ENCODE measurements around the gene GRAMD4. TPM values are rescaled to one million over a fixed set of nuclear protein-coding genes. Genes with fewer than 3 reads are reported as not detected.

GRAMD4 gene
- polyA plus RNA-seq, 1 of the 3 experiments (the other 2 are of a cell fraction), result 15.5 TPM

DNA sequence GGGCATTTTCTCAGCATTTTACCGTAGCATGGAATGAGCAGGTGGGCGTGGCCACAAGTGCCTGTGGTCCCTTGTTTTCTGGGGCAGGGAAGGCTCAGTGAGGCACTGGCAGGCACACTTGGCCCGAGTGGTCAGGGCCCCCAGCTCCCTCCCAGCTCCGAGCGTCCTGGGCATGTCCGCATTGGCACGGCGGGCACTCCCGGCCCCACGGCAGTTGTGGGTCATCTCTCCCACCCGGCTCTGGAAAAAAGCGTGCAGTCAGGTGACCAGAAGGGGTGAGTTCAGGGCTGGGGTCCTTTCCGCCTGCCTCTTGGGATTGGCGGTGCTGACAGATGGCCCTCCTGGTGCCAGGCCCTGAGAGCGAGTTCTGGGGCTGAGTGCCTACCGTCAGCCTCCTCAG, 55.8 kb downstream of the GRAMD4 start:
- 83% methylated on average over 1 of the region's 16 CpGs for WGBS (ENCODE audit: low lambda C conversion rate)
- no peaks in the 10 kb centered on the region for H3F3A ChIP-seq (replicated peaks; ENCODE audit: insufficient read depth)
- no peaks in the 10 kb centered on the region for H3K9me2 ChIP-seq
- no peaks in the 10 kb centered on the region; a peak in 1 of 4 replicates for H3K4me1 ChIP-seq (ENCODE audit: control insufficient read depth in 1 of 2, insufficient read depth in 2 of 2, low read depth in 1 of 2, low read length in 1 of 2)
- TF ChIP-seq JUND (IDR thresholded peaks at IDR 0.05) (no peak), SIN3A (IDR thresholded peaks at IDR 0.05; ENCODE audit: borderline replicate concordance, low read depth, low read length) (no peak), NFIC (IDR thresholded peaks at IDR 0.05; ENCODE audit: borderline replicate concordance) (no peak), FOXM1 (IDR thresholded peaks at IDR 0.05; ENCODE audit: low read depth) (no peak), FOSL2 (IDR thresholded peaks at IDR 0.05; ENCODE audit: borderline replicate concordance, low read depth) (no peak), GATA2 (CRISPR knock-in tag; IDR thresholded peaks at IDR 0.05) (no peak), EZH2phosphoT487 (IDR thresholded peaks at IDR 0.05; ENCODE audit: borderline replicate concordance, low read depth) (no peak), MXI1 (IDR thresholded peaks at IDR 0.05; ENCODE audit: low read depth, low read length) (no peak), GABPA (IDR thresholded peaks at IDR 0.05; ENCODE audit: low read depth) (no peak), YY1 (IDR thresholded peaks at IDR 0.05; ENCODE audit: low read depth) (no peak), FOXJ3 (CRISPR knock-in tag; IDR thresholded peaks at IDR 0.05) (no peak), TEAD4 (IDR thresholded peaks at IDR 0.05; ENCODE audit: borderline replicate concordance, insufficient read depth) (no peak)
- TF ChIP-seq, protein P1, sequence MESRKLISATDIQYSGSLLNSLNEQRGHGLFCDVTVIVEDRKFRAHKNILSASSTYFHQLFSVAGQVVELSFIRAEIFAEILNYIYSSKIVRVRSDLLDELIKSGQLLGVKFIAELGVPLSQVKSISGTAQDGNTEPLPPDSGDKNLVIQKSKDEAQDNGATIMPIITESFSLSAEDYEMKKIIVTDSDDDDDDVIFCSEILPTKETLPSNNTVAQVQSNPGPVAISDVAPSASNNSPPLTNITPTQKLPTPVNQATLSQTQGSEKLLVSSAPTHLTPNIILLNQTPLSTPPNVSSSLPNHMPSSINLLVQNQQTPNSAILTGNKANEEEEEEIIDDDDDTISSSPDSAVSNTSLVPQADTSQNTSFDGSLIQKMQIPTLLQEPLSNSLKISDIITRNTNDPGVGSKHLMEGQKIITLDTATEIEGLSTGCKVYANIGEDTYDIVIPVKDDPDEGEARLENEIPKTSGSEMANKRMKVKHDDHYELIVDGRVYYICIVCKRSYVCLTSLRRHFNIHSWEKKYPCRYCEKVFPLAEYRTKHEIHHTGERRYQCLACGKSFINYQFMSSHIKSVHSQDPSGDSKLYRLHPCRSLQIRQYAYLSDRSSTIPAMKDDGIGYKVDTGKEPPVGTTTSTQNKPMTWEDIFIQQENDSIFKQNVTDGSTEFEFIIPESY (IDR thresholded peaks at IDR 0.05; ENCODE audit: borderline replicate concordance, low read depth), result no peak
- TF ChIP-seq, protein P2, sequence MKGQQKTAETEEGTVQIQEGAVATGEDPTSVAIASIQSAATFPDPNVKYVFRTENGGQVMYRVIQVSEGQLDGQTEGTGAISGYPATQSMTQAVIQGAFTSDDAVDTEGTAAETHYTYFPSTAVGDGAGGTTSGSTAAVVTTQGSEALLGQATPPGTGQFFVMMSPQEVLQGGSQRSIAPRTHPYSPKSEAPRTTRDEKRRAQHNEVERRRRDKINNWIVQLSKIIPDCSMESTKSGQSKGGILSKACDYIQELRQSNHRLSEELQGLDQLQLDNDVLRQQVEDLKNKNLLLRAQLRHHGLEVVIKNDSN (IDR thresholded peaks at IDR 0.05; ENCODE audit: borderline replicate concordance, low read depth), result no peak
- CTCF ChIA-PET, result interaction anchor here (0.6 to 1.2 kb wide), 2 partner anchors 83 to 112 kb away, joined by 3 to 5 read pairs; no protein-coding TSS in a partner anchor
- H2AFZ ChIP-seq (ENCODE audit: low read depth), result no peak overlapping the region
- H3K79me2 ChIP-seq (ENCODE audit: insufficient read depth), result no peaks in the 10 kb centered on the region
- H3K27ac ChIP-seq (ENCODE audit: low read depth in 2 of 2, low read length in 1 of 2), result no peak overlapping the region
- POLR2A ChIA-PET, result no interaction called here
- H3K9me3 ChIP-seq, result no peaks in the 10 kb centered on the region
- H3K4me3 ChIP-seq (ENCODE audit: low read depth in 2 of 2, low read length in 1 of 2), result no peak overlapping the region
- no peak overlapping the region for H3K4me2 ChIP-seq
- no peaks in the 10 kb centered on the region for H4K20me1 ChIP-seq (ENCODE audit: insufficient read depth)
- no peak overlapping the region for H3K9ac ChIP-seq
- DNase-seq, result no peak
- no peaks in the 10 kb centered on the region for H3K27me3 ChIP-seq (ENCODE audit: insufficient read depth)
- H3K36me3 ChIP-seq (replicated peaks in 1 of 2; ENCODE audit: control insufficient read depth in 1 of 2, insufficient read depth in 2 of 2, low read length in 1 of 2), result peaks cover 0 to 7% of the 10 kb centered on the region in 2 experiments

DNA sequence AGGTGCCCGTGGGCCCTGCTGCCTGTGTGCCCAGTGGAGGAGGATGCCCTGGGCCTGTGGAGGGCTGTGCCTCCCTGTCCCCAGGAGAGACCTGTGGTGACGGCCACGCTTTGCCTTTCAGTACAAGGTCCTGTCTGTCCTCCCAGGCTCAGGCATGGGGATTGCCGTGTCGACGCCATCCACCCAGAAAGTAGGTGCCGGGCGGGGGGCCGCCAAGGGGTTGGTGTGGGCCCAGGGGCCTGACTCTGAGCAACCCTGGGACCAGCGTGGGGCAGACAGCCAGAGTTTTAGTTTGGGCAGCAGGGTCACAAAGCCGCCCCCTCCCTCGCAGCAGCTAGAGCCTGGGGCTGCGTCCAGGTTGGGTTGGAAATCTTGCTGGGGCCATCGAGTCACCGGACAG, 56.3 kb downstream of the GRAMD4 start:
- CTCF ChIA-PET, result interaction anchor here (1.2 kb wide), 1 partner anchor 113 kb away, joined by 5 read pairs; no protein-coding TSS in a partner anchor
- no peak for DNase-seq
- H3K36me3 ChIP-seq (replicated peaks in 1 of 2; ENCODE audit: control insufficient read depth in 1 of 2, insufficient read depth in 2 of 2, low read length in 1 of 2), result peaks cover 0 to 7% of the 10 kb centered on the region in 2 experiments
- no peaks in the 10 kb centered on the region for H3K9me3 ChIP-seq
- H3K9me2 ChIP-seq, result no peaks in the 10 kb centered on the region
- POLR2A ChIA-PET, result no interaction called here
- H3K4me1 ChIP-seq (ENCODE audit: control insufficient read depth in 1 of 2, insufficient read depth in 2 of 2, low read depth in 1 of 2, low read length in 1 of 2), result no peaks in the 10 kb centered on the region; a peak in 1 of 4 replicates
- H3K4me3 ChIP-seq (ENCODE audit: low read depth in 2 of 2, low read length in 1 of 2), result no peak overlapping the region
- H4K20me1 ChIP-seq (ENCODE audit: insufficient read depth), result no peaks in the 10 kb centered on the region
- no peak overlapping the region for H3K9ac ChIP-seq
- H2AFZ ChIP-seq (ENCODE audit: low read depth), result no peak overlapping the region
- no peak overlapping the region for H3K27ac ChIP-seq (ENCODE audit: low read depth in 2 of 2, low read length in 1 of 2)
- no CpG with 5 or more reads among the region's 15 CpGs for WGBS (ENCODE audit: low lambda C conversion rate)
- no peak overlapping the region for H3K4me2 ChIP-seq
- H3K27me3 ChIP-seq (ENCODE audit: insufficient read depth), result no peaks in the 10 kb centered on the region
- peaks cover 5% of the 10 kb centered on the region for H3F3A ChIP-seq (replicated peaks; ENCODE audit: insufficient read depth)
- no peaks in the 10 kb centered on the region for H3K79me2 ChIP-seq (ENCODE audit: insufficient read depth)
- TF ChIP-seq NFIC (IDR thresholded peaks at IDR 0.05; ENCODE audit: borderline replicate concordance), result no peak
- TF ChIP-seq TEAD4 (IDR thresholded peaks at IDR 0.05; ENCODE audit: borderline replicate concordance, insufficient read depth), result no peak
- TF ChIP-seq, protein P3, sequence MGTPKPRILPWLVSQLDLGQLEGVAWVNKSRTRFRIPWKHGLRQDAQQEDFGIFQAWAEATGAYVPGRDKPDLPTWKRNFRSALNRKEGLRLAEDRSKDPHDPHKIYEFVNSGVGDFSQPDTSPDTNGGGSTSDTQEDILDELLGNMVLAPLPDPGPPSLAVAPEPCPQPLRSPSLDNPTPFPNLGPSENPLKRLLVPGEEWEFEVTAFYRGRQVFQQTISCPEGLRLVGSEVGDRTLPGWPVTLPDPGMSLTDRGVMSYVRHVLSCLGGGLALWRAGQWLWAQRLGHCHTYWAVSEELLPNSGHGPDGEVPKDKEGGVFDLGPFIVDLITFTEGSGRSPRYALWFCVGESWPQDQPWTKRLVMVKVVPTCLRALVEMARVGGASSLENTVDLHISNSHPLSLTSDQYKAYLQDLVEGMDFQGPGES (IDR thresholded peaks at IDR 0.05; ENCODE audit: low read depth, low read length), result no peak
- TF ChIP-seq FOXJ3 (CRISPR knock-in tag; IDR thresholded peaks at IDR 0.05), result no peak
- TF ChIP-seq, protein P4, sequence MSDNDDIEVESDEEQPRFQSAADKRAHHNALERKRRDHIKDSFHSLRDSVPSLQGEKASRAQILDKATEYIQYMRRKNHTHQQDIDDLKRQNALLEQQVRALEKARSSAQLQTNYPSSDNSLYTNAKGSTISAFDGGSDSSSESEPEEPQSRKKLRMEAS (IDR thresholded peaks at IDR 0.05; ENCODE audit: low read depth), result no peak
- TF ChIP-seq JUND (IDR thresholded peaks at IDR 0.05), result no peak
- no peak for TF ChIP-seq TCF12 (IDR thresholded peaks at IDR 0.05)
- TF ChIP-seq NRF1 (IDR thresholded peaks at IDR 0.05; ENCODE audit: low read depth, low read length), result no peak
- TF ChIP-seq, protein P5, sequence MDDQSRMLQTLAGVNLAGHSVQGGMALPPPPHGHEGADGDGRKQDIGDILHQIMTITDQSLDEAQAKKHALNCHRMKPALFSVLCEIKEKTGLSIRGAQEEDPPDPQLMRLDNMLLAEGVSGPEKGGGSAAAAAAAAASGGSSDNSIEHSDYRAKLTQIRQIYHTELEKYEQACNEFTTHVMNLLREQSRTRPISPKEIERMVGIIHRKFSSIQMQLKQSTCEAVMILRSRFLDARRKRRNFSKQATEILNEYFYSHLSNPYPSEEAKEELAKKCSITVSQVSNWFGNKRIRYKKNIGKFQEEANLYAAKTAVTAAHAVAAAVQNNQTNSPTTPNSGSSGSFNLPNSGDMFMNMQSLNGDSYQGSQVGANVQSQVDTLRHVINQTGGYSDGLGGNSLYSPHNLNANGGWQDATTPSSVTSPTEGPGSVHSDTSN (IDR thresholded peaks at IDR 0.05), result no peak
- no peak for TF ChIP-seq TAF1 (IDR thresholded peaks at IDR 0.05; ENCODE audit: borderline replicate concordance, low read depth, low read length)
- TF ChIP-seq EP300 (IDR thresholded peaks at IDR 0.05; ENCODE audit: borderline replicate concordance in 1 of 2, low read depth in 1 of 2, low read length in 1 of 2), result no peak
- TF ChIP-seq, protein P6, sequence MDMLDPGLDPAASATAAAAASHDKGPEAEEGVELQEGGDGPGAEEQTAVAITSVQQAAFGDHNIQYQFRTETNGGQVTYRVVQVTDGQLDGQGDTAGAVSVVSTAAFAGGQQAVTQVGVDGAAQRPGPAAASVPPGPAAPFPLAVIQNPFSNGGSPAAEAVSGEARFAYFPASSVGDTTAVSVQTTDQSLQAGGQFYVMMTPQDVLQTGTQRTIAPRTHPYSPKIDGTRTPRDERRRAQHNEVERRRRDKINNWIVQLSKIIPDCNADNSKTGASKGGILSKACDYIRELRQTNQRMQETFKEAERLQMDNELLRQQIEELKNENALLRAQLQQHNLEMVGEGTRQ (IDR thresholded peaks at IDR 0.05; ENCODE audit: borderline replicate concordance, low read depth, low read length), result no peak

Measured in SK-N-SH (cell line).